Astrocyte (in vitro differentiated cells and primary cell): ENCODE data around the gene NPS. TPM values are rescaled to one million over a fixed set of nuclear protein-coding genes. Genes with fewer than 3 reads are reported as not detected.

Source experiments
- DNase-seq: peaks from one replicate; pipeline ENCODE4 v3.0.0-alpha.2; 2010; ENCODE audit warnings: low read depth
- FAIRE-seq: peaks from 2 replicates; lab custom pipeline; 2011; peaks lifted over from hg19 to GRCh38; lab: Jason Lieb, UNC
- H2AFZ ChIP-seq: 2 replicates; pipeline ENCODE4 v1.6.0; 2012; ENCODE audit warnings: low read depth, low read length, inconsistent platforms
- H3K27ac ChIP-seq: 2 replicates; pipeline ENCODE4 v1.5.1; 2011; ENCODE audit warnings: low read depth, low read length, inconsistent platforms
- H3K27me3 ChIP-seq: 2 replicates; pipeline ENCODE4 v1.6.0; 2011; ENCODE audit warnings: low read length, inconsistent platforms; ENCODE audit not compliant: insufficient read depth
- H3K36me3 ChIP-seq: 2 replicates; pipeline ENCODE4 v1.5.1; 2011; ENCODE audit warnings: low read length, inconsistent platforms; ENCODE audit not compliant: insufficient read depth
- H3K4me1 ChIP-seq: 2 replicates; pipeline ENCODE4 v1.5.1; 2011; ENCODE audit warnings: low read length, inconsistent platforms; ENCODE audit not compliant: insufficient read depth
- H3K4me2 ChIP-seq: 2 replicates; pipeline ENCODE4 v1.6.0; 2012; ENCODE audit warnings: low read length, inconsistent platforms
- H3K4me3 ChIP-seq: 2 replicates; pipeline ENCODE4 v1.5.1; 2011; ENCODE audit warnings: low read depth, mild to moderate bottlenecking, low read length, inconsistent platforms; ENCODE audit not compliant: insufficient read depth
- H3K79me2 ChIP-seq: 2 replicates; pipeline ENCODE4 v1.6.0; 2012; ENCODE audit warnings: mild to moderate bottlenecking, low read length, inconsistent platforms; ENCODE audit not compliant: insufficient read depth
- H3K9ac ChIP-seq: 2 replicates; pipeline ENCODE4 v1.6.0; 2012; ENCODE audit warnings: mild to moderate bottlenecking, low read length, inconsistent platforms
- H3K9me3 ChIP-seq: 2 replicates; pipeline ENCODE4 v1.5.1; 2012; ENCODE audit warnings: low read depth, mild to moderate bottlenecking, low read length, inconsistent platforms; ENCODE audit not compliant: insufficient read depth
- H4K20me1 ChIP-seq: 2 replicates; pipeline ENCODE4 v1.6.0; 2012; ENCODE audit warnings: low read length, inconsistent platforms; ENCODE audit not compliant: insufficient read depth
- H3K27ac Mint-ChIP-seq: one replicate; pipeline ENCODE4 v1.8.0; 2021; ENCODE audit warnings: mild to moderate bottlenecking, mixed read lengths; ENCODE audit not compliant: unreplicated experiment
- H3K27me3 Mint-ChIP-seq: one replicate; pipeline ENCODE4 v1.8.0; 2021; ENCODE audit warnings: low read depth, mixed read lengths; ENCODE audit not compliant: unreplicated experiment
- H3K36me3 Mint-ChIP-seq: one replicate; pipeline ENCODE4 v1.8.0; 2021; ENCODE audit warnings: low read depth, mixed read lengths; ENCODE audit not compliant: unreplicated experiment
- H3K4me1 Mint-ChIP-seq: one replicate; pipeline ENCODE4 v1.8.0; 2021; ENCODE audit warnings: low read depth, mixed read lengths; ENCODE audit not compliant: unreplicated experiment
- H3K4me3 Mint-ChIP-seq: one replicate; pipeline ENCODE4 v1.8.0; 2021; ENCODE audit warnings: mild to moderate bottlenecking, moderate library complexity, mixed read lengths; ENCODE audit not compliant: unreplicated experiment
- H3K9me3 Mint-ChIP-seq: one replicate; pipeline ENCODE4 v1.8.0; 2021; ENCODE audit warnings: mild to moderate bottlenecking, mixed read lengths; ENCODE audit not compliant: unreplicated experiment
- EZH2 ChIP-seq: IDR thresholded peaks from 2 replicates; pipeline ENCODE4 v1.6.1; 2012; ENCODE audit warnings: mild to moderate bottlenecking, low read length, inconsistent platforms; ENCODE audit not compliant: insufficient read depth
- total RNA-seq: library from RNA; stranded (reverse); gene quantifications from 2 replicates; pipeline ENCODE4 v1.2.1, GENCODE V29; 2021
- TF ChIP-seq, protein P1 (sequence below): IDR thresholded peaks from 2 replicates; pipeline ENCODE4 v1.5.1; 2011; ENCODE audit warnings: low read depth, mild to moderate bottlenecking, inconsistent platforms, low read length, moderate library complexity; ENCODE audit not compliant: insufficient read depth

NPS gene
- total RNA-seq, 1 donor from 2014 or later = not detected

DNA sequence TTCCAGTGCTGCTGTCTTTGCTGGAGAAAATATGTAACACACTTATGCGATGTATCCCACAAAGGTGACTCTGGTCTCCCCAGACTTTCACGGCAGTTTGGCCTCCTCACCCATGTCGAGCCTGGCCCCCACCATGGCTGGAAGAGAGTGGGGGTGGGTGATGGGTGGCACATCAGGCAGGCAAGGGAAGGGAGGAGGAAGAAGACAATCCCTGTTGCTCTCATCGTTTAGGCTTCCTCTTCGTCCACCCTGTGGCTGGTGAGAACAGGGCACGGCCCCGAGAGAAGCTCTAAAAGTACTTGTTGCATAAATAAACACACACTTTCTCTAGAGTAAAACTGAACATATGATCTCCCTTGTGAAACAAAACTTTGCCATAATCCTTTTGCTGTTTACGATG lies 11.2 kb upstream of the NPS start:
- Histone ChIP-seq H3K9ac (no peak overlapping the region), H3K36me3 (no peaks in the 10 kb centered on the region), H3K27me3 (no peaks in the 10 kb centered on the region), H3K4me1 (no peaks in the 10 kb centered on the region), H3K4me2 (no peak overlapping the region), H3K9me3 (no peaks in the 10 kb centered on the region), H3K4me3 (no peak overlapping the region), H3K27ac (no peak overlapping the region), H3K79me2 (no peaks in the 10 kb centered on the region), H4K20me1 (no peaks in the 10 kb centered on the region), H2AFZ (no peak overlapping the region)
- no peak overlapping the region for H3K4me3 Mint-ChIP-seq
- DNase-seq (no peak), FAIRE-seq (no peak)
- no peak overlapping the region for H3K27ac Mint-ChIP-seq
- peaks cover 13% of the 10 kb centered on the region for H3K27me3 Mint-ChIP-seq
- no peaks in the 10 kb centered on the region for H3K4me1 Mint-ChIP-seq
- no peaks in the 10 kb centered on the region for H3K36me3 Mint-ChIP-seq
- TF ChIP-seq EZH2 = no peak
- TF ChIP-seq, protein P1, sequence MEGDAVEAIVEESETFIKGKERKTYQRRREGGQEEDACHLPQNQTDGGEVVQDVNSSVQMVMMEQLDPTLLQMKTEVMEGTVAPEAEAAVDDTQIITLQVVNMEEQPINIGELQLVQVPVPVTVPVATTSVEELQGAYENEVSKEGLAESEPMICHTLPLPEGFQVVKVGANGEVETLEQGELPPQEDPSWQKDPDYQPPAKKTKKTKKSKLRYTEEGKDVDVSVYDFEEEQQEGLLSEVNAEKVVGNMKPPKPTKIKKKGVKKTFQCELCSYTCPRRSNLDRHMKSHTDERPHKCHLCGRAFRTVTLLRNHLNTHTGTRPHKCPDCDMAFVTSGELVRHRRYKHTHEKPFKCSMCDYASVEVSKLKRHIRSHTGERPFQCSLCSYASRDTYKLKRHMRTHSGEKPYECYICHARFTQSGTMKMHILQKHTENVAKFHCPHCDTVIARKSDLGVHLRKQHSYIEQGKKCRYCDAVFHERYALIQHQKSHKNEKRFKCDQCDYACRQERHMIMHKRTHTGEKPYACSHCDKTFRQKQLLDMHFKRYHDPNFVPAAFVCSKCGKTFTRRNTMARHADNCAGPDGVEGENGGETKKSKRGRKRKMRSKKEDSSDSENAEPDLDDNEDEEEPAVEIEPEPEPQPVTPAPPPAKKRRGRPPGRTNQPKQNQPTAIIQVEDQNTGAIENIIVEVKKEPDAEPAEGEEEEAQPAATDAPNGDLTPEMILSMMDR = no peak
- peaks cover 2% of the 10 kb centered on the region for H3K9me3 Mint-ChIP-seq

DNA sequence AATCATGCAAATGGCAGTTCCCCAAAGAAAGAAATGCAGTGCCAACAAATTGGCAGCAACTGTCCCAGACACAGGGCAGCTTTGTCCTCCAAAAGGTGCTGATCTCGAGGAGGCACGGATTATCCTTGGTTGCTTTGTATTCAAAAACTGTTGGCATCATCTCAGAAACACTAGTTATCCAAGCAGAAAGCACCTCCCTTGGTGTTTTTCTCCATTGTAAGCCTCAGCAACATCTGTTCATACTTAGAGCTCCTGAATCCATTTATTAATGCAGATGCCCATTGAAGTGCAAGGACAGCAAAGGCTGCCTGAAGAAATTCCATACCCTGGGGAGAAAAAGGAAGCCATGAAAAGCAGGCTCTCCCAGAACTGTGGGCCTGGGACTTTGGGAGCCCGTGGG lies 1.1 kb upstream of the NPS start:
- Histone ChIP-seq H4K20me1 (no peaks in the 10 kb centered on the region), H3K4me3 (no peak overlapping the region), H3K27ac (no peak overlapping the region), H3K36me3 (no peaks in the 10 kb centered on the region), H3K9me3 (no peaks in the 10 kb centered on the region), H3K9ac (no peak overlapping the region), H3K4me1 (no peaks in the 10 kb centered on the region), H3K4me2 (no peak overlapping the region), H2AFZ (no peak overlapping the region), H3K27me3 (no peaks in the 10 kb centered on the region), H3K79me2 (no peaks in the 10 kb centered on the region)
- TF ChIP-seq, protein P1 = no peak
- no peak for TF ChIP-seq EZH2
- Mint-ChIP-seq H3K27ac (no peak overlapping the region), H3K36me3 (no peaks in the 10 kb centered on the region), H3K4me3 (no peak overlapping the region), H3K4me1 (peaks cover 11% of the 10 kb centered on the region), H3K9me3 (peaks cover 15% of the 10 kb centered on the region), H3K27me3 (peaks cover 2% of the 10 kb centered on the region)
- FAIRE-seq (no peak), DNase-seq (no peak)

DNA sequence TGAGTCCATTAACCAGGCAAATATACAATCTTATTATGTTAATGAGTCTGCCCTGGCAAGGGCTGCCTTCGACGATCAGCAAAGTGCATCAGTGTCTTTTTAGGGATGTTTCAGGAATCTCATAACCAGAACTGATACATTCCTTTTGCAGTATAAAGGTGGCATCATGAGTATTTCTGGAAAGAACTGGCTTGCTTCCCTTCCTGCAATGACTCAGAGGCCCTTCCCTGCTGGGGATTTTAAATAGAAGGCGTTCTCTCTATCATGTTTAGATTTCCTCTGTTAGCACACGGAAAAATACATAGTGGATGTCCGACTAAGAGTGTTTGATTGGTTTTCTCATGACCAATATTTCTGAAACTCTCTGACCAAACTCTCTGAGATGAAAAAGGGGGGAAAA lies 1.8 kb downstream of the NPS start:
- Histone ChIP-seq H3K4me3 (no peak overlapping the region), H3K36me3 (no peaks in the 10 kb centered on the region), H3K27me3 (no peaks in the 10 kb centered on the region), H2AFZ (no peak overlapping the region), H3K4me2 (no peak overlapping the region), H4K20me1 (no peaks in the 10 kb centered on the region), H3K9ac (no peak overlapping the region), H3K4me1 (no peaks in the 10 kb centered on the region), H3K27ac (no peak overlapping the region), H3K79me2 (no peaks in the 10 kb centered on the region), H3K9me3 (no peaks in the 10 kb centered on the region)
- peaks cover 4% of the 10 kb centered on the region for H3K27me3 Mint-ChIP-seq
- H3K36me3 Mint-ChIP-seq = no peaks in the 10 kb centered on the region
- peak overlapping the region; percentile 55 for H3K27ac Mint-ChIP-seq
- FAIRE-seq = no peak
- DNase-seq = no peak
- H3K9me3 Mint-ChIP-seq = peaks cover 2% of the 10 kb centered on the region
- no peak for TF ChIP-seq EZH2
- TF ChIP-seq, protein P1 = no peak
- H3K4me1 Mint-ChIP-seq = peaks cover 11% of the 10 kb centered on the region
- no peak overlapping the region for H3K4me3 Mint-ChIP-seq
